Head of caudate nucleus (tissue), 42 donors: ENCODE data around the gene NPIPA2.
"Not testable (repeated sequence)": the region's sequence is repeated elsewhere in the genome, so short reads cannot be mapped to it uniquely, and the experiment has no call there.

Experiments
- DNase-seq, 42 donors: peaks; one replicate each; pipeline versions ENCODE4 v3.0.0 to v3.0.0-alpha.2; 2020 to 2021; ENCODE audit warnings: mixed read lengths in 7 of 42
- intact Hi-C: fragments of 100-400 bp; cut with DNase I; formaldehyde crosslinking; loops from one replicate; pipeline ENCODE4 v1.15.0; 2022

Gene NPIPA2

GRCh38 chr16:14742273-14743128 lies at the start of gene NPIPA2:
Gene NPIPA2 (plus strand): TSS chr16:14742533. CDS start chr16:14748066, 5,533 bp downstream.
- intact Hi-C loops, DNase-seq: not testable (repeated sequence)

- intact Hi-C loops = not testable (repeated sequence)
Observed at GRCh38 chr16:14694129-14694528, 48.2 kb upstream of the NPIPA2 start, which contains the start of gene PLA2G10. Gene PLA2G10 (minus strand): TSS chr16:14694308. CDS start chr16:14694229, 79 bp downstream.

GRCh38 chr16:14701859-14702258 lies 40.5 kb upstream of the NPIPA2 start:
- DNase-seq, intact Hi-C loops: not testable (repeated sequence)

More at GRCh38 chr16:14694129-14694528, 48.2 kb upstream of the NPIPA2 start, which contains the start of gene PLA2G10:
- not testable (repeated sequence) for DNase-seq

GRCh38 chr16:14702672-14703071 lies 39.7 kb upstream of the NPIPA2 start:
- intact Hi-C loops, DNase-seq: not testable (repeated sequence)

GRCh38 chr16:14703156-14704011 lies 38.9 kb upstream of the NPIPA2 start, which contains the start of gene NPIPA3:
Gene NPIPA3 (plus strand): TSS chr16:14703411. CDS start chr16:14708944, 5,533 bp downstream.
- intact Hi-C loops = not testable (repeated sequence)

GRCh38 chr16:14733233-14733632 lies 9.1 kb upstream of the NPIPA2 start:
- DNase-seq, intact Hi-C loops: not testable (repeated sequence)

More at GRCh38 chr16:14703156-14704011, 38.9 kb upstream of the NPIPA2 start, which contains the start of gene NPIPA3:
- not testable (repeated sequence) for DNase-seq

GRCh38 chr16:14740832-14741385 lies 1.4 kb upstream of the NPIPA2 start:
- DNase-seq, intact Hi-C loops: not testable (repeated sequence)

GRCh38 chr16:14741794-14742193 lies 539 bp upstream of the NPIPA2 start:
- DNase-seq, intact Hi-C loops: not testable (repeated sequence)

GRCh38 chr16:14773654-14774053 lies 31.3 kb downstream of the NPIPA2 start:
- DNase-seq, intact Hi-C loops: not testable (repeated sequence)

GRCh38 chr16:14775624-14776023 lies 33.3 kb downstream of the NPIPA2 start:
- intact Hi-C loops = not testable (repeated sequence)

GRCh38 chr16:14776763-14777162 lies 34.4 kb downstream of the NPIPA2 start:
- DNase-seq, intact Hi-C loops: not testable (repeated sequence)

More at GRCh38 chr16:14775624-14776023, 33.3 kb downstream of the NPIPA2 start:
- DNase-seq = not testable (repeated sequence)

- intact Hi-C loops, DNase-seq: not testable (repeated sequence)
Observed at GRCh38 chr16:14779368-14779877, 37.1 kb downstream of the NPIPA2 start.

- intact Hi-C loops, DNase-seq: not testable (repeated sequence)
Observed at GRCh38 chr16:14786180-14786579, 43.8 kb downstream of the NPIPA2 start.

- intact Hi-C loops, DNase-seq: not testable (repeated sequence)
Observed at GRCh38 chr16:14789577-14789976, 47.2 kb downstream of the NPIPA2 start.

GRCh38 chr16:14790320-14790956 lies 48.1 kb downstream of the NPIPA2 start:
- intact Hi-C loops, DNase-seq: not testable (repeated sequence)

GRCh38 chr16:14792914-14793313 lies 50.6 kb downstream of the NPIPA2 start:
- DNase-seq, intact Hi-C loops: not testable (repeated sequence)

GRCh38 chr16:14797558-14797957 lies 55.2 kb downstream of the NPIPA2 start:
- DNase-seq, intact Hi-C loops: not testable (repeated sequence)

GRCh38 chr16:14803577-14803976 lies 61.2 kb downstream of the NPIPA2 start:
- intact Hi-C loops, DNase-seq: not testable (repeated sequence)
